Measurements from ENCODE around the gene ZNRF3.

DNA sequence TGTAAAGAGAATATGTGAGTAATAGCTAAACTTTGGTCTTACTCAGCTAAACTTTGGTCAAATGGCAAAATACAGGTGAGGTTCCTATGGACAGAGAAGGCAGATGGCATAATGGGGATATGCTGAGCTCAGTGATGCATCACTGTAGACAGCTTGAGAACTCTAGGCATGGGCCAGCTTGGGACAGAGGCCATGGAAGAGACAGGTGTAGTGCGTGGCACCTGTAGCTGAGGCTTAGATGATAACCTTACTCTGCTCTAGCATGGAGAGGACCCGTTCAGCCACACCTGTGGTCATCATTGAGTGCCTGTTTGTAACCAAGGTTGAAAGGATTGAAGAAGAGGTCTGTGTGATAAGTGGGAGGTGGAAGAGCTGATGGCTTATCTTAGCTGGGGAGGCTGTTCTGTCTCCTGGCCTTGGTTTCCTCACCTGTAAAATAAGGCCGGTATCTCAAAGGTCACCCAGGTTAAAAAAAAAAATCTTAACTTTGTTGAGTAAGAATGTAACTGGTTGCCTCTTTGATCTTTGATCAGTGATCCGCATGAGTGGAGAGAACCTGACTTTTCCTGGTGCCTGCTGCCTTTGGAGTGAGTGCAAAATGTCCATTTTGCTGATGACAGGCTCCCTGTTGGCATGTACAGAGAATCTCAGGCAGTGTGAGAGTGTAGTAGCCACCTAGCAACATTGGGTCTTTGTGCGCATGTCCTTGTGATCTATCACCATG, 48.6 kb downstream of the ZNRF3 start:
- TF ChIP-seq, protein P1, sequence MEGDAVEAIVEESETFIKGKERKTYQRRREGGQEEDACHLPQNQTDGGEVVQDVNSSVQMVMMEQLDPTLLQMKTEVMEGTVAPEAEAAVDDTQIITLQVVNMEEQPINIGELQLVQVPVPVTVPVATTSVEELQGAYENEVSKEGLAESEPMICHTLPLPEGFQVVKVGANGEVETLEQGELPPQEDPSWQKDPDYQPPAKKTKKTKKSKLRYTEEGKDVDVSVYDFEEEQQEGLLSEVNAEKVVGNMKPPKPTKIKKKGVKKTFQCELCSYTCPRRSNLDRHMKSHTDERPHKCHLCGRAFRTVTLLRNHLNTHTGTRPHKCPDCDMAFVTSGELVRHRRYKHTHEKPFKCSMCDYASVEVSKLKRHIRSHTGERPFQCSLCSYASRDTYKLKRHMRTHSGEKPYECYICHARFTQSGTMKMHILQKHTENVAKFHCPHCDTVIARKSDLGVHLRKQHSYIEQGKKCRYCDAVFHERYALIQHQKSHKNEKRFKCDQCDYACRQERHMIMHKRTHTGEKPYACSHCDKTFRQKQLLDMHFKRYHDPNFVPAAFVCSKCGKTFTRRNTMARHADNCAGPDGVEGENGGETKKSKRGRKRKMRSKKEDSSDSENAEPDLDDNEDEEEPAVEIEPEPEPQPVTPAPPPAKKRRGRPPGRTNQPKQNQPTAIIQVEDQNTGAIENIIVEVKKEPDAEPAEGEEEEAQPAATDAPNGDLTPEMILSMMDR (IDR thresholded peaks at IDR 0.05) = no peak
- no peak for TF ChIP-seq JUND (IDR thresholded peaks at IDR 0.05)
- TF ChIP-seq, protein P2, sequence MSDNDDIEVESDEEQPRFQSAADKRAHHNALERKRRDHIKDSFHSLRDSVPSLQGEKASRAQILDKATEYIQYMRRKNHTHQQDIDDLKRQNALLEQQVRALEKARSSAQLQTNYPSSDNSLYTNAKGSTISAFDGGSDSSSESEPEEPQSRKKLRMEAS (IDR thresholded peaks at IDR 0.05; ENCODE audit: low read depth) = no peak
- TF ChIP-seq POLR2AphosphoS5 (IDR thresholded peaks at IDR 0.05; ENCODE audit: low read depth, low read length) = no peak
- TF ChIP-seq, protein P3, sequence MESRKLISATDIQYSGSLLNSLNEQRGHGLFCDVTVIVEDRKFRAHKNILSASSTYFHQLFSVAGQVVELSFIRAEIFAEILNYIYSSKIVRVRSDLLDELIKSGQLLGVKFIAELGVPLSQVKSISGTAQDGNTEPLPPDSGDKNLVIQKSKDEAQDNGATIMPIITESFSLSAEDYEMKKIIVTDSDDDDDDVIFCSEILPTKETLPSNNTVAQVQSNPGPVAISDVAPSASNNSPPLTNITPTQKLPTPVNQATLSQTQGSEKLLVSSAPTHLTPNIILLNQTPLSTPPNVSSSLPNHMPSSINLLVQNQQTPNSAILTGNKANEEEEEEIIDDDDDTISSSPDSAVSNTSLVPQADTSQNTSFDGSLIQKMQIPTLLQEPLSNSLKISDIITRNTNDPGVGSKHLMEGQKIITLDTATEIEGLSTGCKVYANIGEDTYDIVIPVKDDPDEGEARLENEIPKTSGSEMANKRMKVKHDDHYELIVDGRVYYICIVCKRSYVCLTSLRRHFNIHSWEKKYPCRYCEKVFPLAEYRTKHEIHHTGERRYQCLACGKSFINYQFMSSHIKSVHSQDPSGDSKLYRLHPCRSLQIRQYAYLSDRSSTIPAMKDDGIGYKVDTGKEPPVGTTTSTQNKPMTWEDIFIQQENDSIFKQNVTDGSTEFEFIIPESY (IDR thresholded peaks at IDR 0.05; ENCODE audit: borderline replicate concordance, low read depth) = no peak

Data from SK-N-SH (cell line).